ENCODE data around the gene KLHDC8B.

DNA sequence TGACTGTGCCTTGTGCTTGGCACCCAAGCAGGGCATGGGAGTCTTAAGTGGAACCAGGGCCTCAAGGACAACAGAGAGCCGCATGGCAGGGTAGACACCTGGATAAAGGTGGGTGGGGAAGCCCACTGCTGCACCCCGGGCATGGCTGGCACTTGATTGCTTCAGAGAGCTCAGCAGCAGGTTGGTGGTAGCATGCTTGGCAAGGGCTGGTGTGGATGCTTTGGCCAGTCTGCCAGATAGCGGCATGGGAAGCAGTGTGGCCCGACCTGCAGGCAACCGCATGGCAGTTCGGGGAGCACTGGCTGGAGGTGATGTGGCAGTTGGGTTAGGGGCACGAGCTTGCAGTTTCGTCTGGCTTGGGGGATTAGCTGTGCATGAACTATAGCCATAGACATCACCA lies 7.8 kb upstream of the KLHDC8B start:
- TF ChIP-seq TAF1 (IDR thresholded peaks at IDR 0.05; ENCODE audit: borderline replicate concordance, low read depth, low read length) (no peak), POLR2A (IDR thresholded peaks at IDR 0.05; ENCODE audit: low read depth, low read length) (no peak), POLR2AphosphoS5 (IDR thresholded peaks at IDR 0.05; ENCODE audit: low read depth, low read length) (no peak)
